Measurements from ENCODE around the gene GRB10. TPM values are rescaled to one million over a fixed set of nuclear protein-coding genes. Genes with fewer than 3 reads are reported as not detected.

GRB10 gene
- total RNA-seq, 2 experiments from 2014 or later: 6.3 to 6.6 TPM

DNA sequence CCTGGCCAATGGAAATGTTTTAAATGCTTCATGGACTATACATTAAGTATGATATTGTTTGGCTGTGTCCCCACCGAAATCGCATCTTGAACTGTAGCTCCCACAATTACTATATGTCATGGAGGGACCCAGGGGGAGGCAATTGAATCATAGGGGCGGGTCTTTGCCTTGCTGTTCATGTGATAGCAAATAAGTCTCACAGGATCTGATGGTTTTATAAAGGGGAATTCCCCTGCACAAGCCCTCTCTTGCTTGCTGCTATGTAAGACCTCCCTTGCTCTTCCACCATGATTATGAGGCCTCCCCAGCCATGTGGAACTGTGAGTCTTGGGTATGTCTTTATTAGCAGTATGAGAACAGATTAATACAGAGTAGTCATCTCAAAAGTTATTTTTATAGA is 32.4 kb upstream of the GRB10 start:
- no peaks in the 10 kb centered on the region for H3K4me1 Mint-ChIP-seq (ENCODE audit: low read depth)
- peaks cover 8% of the 10 kb centered on the region for H3K27me3 Mint-ChIP-seq (ENCODE audit: low read depth)
- ChIA-PET CTCF (no interaction called here), POLR2A (no interaction called here)
- H3K36me3 Mint-ChIP-seq (ENCODE audit: low read depth): no peaks in the 10 kb centered on the region
- DNase-seq (no peak), ATAC-seq (no peak)
- no peak overlapping the region for H3K27ac Mint-ChIP-seq
- no peak overlapping the region for H3K4me3 Mint-ChIP-seq
- H3K9me3 Mint-ChIP-seq (ENCODE audit: insufficient read depth): no peaks in the 10 kb centered on the region

DNA sequence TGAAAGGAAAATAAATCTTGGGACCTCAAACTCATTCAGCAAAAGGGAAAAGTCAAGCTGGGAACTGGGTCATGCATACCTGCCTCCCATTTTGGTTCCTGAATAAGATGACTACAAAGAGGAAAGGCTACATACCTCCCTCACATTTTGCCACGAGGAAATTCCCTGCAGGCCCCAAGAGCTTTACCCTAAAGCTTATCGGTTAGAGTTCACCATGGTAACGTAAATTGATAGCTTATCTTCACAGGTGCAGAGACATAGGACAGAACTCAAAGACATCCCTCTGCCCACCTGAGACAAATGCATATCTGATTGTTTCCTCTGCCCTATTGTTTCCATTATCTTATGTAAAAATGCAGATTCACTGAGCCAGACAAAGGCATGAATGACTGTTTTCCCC is 31.5 kb upstream of the GRB10 start:
- Mint-ChIP-seq H3K4me3 (no peak overlapping the region), H3K9me3 (ENCODE audit: insufficient read depth) (no peaks in the 10 kb centered on the region), H3K36me3 (ENCODE audit: low read depth) (no peaks in the 10 kb centered on the region), H3K27ac (no peak overlapping the region), H3K27me3 (ENCODE audit: low read depth) (peaks cover 5% of the 10 kb centered on the region), H3K4me1 (ENCODE audit: low read depth) (no peaks in the 10 kb centered on the region)
- no peak for ATAC-seq
- DNase-seq: no peak
- CTCF ChIA-PET: no interaction called here
- POLR2A ChIA-PET: no interaction called here

DNA sequence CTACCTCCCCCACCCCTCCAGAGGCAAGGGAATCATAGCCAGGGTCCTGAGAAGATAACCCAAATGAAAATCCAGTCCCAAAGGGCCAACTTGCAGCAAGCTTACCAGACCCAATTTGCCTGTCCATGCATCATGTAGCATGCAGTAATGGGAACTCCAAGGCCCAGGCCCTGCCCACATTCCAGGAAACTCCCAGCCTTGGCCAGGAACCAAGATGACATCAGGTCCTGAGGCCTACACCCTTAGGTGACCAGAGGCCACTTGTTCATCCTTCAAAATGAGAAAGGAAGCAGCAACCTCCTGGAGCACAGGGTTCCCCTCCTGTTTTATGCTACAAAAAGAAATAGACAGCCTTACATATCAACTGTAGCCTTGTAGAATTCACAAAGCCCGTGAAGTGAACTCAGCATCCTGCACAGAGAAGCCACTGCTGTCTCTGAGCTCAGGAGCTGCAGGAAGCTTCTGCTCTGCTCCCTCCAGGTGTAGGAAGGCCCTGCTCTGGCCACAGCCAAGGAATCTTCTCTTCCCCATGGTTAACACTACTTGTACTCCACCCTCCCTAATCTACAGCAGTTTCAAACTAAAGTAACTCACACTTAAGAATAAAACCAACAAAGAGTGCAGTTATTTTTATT is 30.3 kb upstream of the GRB10 start:
- CTCF ChIA-PET: no interaction called here

DNA sequence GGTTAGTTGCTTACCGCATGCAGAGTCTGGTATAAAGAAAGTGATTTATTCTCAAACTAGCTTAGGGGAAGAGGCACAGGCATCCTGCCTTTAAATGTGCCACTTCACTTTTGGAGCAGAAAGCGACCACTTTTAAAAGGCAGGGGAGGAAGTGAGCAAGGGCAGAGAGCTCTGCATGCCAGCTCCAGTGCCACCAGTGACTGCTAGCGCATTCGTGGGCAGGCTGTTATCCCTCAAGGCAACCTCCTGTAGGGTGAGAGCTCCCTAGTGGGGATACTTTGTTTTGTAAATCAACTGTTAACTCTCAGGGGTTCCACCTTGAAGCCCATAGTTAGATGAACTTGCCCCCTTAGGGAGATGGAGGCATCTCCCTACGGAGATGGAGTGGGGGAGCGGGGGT is 29.4 kb upstream of the GRB10 start:
- Mint-ChIP-seq H3K4me1 (ENCODE audit: low read depth) (no peaks in the 10 kb centered on the region), H3K36me3 (ENCODE audit: low read depth) (no peaks in the 10 kb centered on the region), H3K27ac (no peak overlapping the region), H3K27me3 (ENCODE audit: low read depth) (peaks cover 5% of the 10 kb centered on the region), H3K9me3 (ENCODE audit: insufficient read depth) (no peaks in the 10 kb centered on the region), H3K4me3 (no peak overlapping the region)
- ChIA-PET CTCF (no interaction called here), POLR2A (interaction anchor here (0.7 kb wide), 1 partner anchor 11 kb away, joined by 3 read pairs; no protein-coding TSS in a partner anchor)
- ATAC-seq (no peak), DNase-seq (no peak)

More for the DNA sequence above, 30.3 kb upstream of the GRB10 start:
- Mint-ChIP-seq H3K36me3 (ENCODE audit: low read depth) (no peaks in the 10 kb centered on the region), H3K27me3 (ENCODE audit: low read depth) (peaks cover 5% of the 10 kb centered on the region), H3K9me3 (ENCODE audit: insufficient read depth) (no peaks in the 10 kb centered on the region), H3K27ac (no peak overlapping the region), H3K4me1 (ENCODE audit: low read depth) (no peaks in the 10 kb centered on the region), H3K4me3 (no peak overlapping the region)
- DNase-seq (no peak), ATAC-seq (no peak)
- POLR2A ChIA-PET: no interaction called here

DNA sequence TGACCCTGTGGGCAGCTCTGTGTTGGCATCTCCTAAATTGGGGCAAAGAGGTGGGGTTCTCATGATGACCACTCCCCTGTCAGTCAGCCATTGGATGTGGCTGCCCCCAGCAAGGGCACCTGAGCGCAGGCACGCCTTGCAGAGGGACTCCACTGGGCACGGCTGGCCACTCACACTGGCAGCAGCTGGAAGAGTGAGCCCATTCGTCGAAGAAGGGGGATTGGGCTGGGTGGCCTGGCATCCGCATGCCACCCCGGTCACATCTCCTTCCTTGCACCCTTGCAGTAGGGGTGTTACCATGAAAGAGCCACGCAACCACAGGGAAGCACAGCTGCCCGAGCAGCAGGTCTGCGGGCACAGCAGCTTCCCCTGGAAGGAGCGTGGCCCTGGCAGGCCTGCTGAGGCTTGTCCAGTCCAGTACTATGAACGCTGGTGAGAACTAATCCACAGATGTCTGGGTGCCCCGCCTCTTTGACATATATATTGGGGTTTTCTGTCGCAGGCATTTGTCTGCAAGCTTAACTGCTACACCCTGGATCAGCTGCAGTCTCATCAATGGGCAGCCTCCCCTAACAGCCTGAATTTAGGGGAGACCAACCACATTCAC is 25.7 kb upstream of the GRB10 start:
- Mint-ChIP-seq H3K27ac (no peak overlapping the region), H3K9me3 (ENCODE audit: insufficient read depth) (no peaks in the 10 kb centered on the region), H3K36me3 (ENCODE audit: low read depth) (no peaks in the 10 kb centered on the region), H3K4me1 (ENCODE audit: low read depth) (peaks cover 12% of the 10 kb centered on the region), H3K27me3 (ENCODE audit: low read depth) (peaks cover 3% of the 10 kb centered on the region), H3K4me3 (no peak overlapping the region)
- DNase-seq (no peak), ATAC-seq (no peak)
- POLR2A ChIA-PET: no interaction called here
- CTCF ChIA-PET: no interaction called here

DNA sequence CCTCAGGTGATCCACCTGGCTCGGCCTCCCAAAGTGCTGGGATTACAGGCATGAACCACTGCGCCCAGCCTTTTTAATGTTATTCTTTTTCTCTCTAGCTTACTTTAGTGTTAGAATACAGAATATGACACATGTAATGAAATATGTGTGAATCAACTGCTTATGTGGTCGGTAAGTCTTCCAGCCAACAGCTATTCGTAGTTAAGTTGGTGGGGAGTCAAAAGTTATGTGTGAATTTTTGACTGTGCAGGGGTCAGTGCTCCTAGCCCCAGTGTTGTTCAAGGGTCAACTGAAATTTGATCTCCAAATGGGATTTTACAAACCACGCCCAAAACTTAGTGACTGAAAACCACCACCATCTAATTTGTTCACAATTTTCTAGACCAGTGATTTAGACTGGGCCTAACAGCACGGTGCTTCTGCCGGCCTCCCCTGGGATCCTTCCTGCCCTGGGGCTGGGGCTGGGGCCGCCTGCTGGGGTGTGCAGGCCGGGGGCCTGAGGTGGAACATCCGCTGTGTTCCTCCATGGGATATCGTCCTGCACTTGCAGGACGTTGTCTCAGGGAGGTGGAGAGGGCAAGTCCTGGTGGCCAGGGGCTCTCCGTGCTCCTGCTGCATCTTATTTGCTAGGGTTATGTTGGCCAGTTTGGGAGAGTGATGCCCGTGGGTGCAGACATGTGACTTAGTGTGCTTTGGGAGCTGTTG is 24.5 kb upstream of the GRB10 start:
- Mint-ChIP-seq H3K27ac (no peak overlapping the region), H3K4me1 (ENCODE audit: low read depth) (peaks cover 12% of the 10 kb centered on the region), H3K9me3 (ENCODE audit: insufficient read depth) (no peaks in the 10 kb centered on the region), H3K4me3 (no peak overlapping the region), H3K27me3 (ENCODE audit: low read depth) (peaks cover 3% of the 10 kb centered on the region), H3K36me3 (ENCODE audit: low read depth) (no peaks in the 10 kb centered on the region)
- ChIA-PET CTCF (no interaction called here), POLR2A (no interaction called here)
- ATAC-seq (no peak), DNase-seq (no peak)

DNA sequence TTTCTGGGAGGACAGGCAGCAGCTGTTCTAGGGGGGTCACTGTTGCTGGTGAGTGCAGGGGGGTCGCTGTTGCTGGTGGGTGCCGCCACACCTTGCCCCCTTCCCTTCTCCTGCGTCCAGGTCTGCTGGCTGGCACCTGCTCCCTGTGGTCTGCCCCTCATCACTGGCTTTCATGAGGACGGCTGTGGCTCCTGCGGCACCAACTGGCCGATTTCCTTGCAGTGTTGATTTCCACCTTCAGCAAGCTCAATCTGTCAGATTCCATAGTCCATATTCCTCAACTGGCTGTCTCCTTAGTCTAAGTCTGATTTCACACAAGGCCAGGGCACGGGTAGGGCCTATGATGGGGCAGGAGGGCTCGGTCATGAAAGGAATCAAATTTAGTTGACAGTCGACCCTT is 23.4 kb upstream of the GRB10 start:
- Mint-ChIP-seq H3K4me1 (ENCODE audit: low read depth) (peaks cover 12% of the 10 kb centered on the region), H3K27ac (no peak overlapping the region), H3K9me3 (ENCODE audit: insufficient read depth) (no peaks in the 10 kb centered on the region), H3K27me3 (ENCODE audit: low read depth) (peaks cover 3% of the 10 kb centered on the region), H3K4me3 (no peak overlapping the region), H3K36me3 (ENCODE audit: low read depth) (no peaks in the 10 kb centered on the region)
- DNase-seq (no peak), ATAC-seq (no peak)
- ChIA-PET CTCF (interaction anchor here (1.0 kb wide), 1 partner anchor 15 kb away, joined by 3 read pairs; no protein-coding TSS in a partner anchor), POLR2A (no interaction called here)

DNA sequence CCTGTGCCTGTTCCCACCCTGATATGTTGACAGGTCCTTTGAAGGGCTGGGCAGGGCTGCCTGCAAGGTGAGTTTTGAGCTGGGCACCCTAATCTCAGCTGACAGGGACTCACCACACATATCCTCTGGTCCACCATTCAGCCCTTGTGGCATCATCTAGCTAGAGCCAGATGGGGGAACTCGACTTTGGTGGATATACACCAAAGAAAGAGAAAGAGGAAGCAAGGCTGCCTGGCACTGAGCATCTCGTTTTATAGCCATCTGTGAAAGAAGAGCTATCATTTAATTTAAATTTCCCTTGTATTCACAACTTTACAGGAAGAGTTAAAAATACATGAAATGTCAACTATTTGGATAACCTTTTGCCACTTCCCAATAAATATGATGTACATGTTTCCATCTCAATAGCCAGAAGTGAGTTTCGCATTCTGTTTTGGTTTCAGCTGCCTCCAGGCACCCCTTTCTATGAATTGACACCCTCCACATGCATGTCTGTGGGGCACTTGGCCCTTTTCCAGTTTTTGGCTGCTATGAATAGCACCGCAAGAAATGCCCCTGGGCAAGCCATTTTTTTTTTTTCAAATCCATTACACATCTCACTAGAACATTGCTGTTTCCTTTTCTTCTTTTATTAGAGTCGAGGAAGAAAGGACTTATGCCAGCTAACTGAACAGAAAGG is 22.9 kb upstream of the GRB10 start:
- H3K9me3 Mint-ChIP-seq (ENCODE audit: insufficient read depth): no peaks in the 10 kb centered on the region
- no peak overlapping the region for H3K4me3 Mint-ChIP-seq
- H3K27me3 Mint-ChIP-seq (ENCODE audit: low read depth): peaks cover 5% of the 10 kb centered on the region
- DNase-seq (no peak), ATAC-seq (no peak)
- ChIA-PET CTCF (interaction anchor here (1.0 kb wide), 1 partner anchor 15 kb away, joined by 3 read pairs; no protein-coding TSS in a partner anchor), POLR2A (no interaction called here)
- peaks cover 12% of the 10 kb centered on the region for H3K4me1 Mint-ChIP-seq (ENCODE audit: low read depth)
- no peak overlapping the region for H3K27ac Mint-ChIP-seq
- H3K36me3 Mint-ChIP-seq (ENCODE audit: low read depth): no peaks in the 10 kb centered on the region

DNA sequence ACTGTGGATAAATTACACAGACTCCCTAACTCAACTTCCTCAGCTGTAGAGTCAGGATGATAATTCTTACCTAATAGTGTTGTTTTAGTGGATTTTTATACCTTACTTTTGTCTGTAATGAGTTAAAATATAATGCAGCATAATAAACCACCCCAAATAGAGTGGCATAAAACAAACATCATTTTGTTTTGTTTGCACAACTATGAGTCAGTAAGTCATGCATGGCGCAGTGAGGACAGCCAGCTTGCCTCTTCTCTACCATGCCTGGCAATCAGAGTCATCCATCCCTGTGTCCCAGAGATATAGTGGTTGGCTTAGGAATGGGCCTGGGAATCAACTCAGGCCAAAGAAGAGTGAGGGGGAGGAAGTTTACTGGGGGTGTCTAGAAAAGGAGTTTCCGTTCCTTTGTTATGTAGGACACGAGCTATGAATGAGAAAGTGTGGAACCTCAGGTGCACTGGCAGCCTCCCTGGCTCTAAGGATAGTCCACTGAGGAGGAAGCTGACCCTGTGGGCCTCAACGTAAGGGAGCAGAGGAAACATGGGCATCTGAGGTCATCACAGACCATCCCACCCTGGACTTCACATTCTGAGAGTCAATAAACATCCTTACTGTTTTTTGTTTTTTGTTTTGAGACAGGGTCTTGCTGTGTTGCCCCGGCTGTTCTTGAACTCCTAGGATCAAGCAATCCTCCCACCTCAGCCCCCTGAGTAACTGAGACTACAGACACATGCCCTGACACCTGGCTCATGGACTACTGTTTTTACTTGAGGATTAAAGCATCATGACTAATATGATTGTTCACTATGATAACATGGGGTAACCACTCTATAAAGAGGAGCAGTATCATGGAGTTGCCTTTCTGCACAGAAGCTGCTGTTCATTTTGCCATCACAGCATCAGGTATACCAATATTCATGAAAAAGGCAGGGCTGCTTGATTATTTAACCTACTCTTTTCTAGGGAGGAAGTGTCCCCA is 21.0 kb upstream of the GRB10 start:
- DNase-seq (no peak), ATAC-seq (no peak)
- CTCF ChIA-PET: no interaction called here
- no peaks in the 10 kb centered on the region for H3K9me3 Mint-ChIP-seq (ENCODE audit: insufficient read depth)
- H3K27ac Mint-ChIP-seq: no peak overlapping the region
- H3K36me3 Mint-ChIP-seq (ENCODE audit: low read depth): no peaks in the 10 kb centered on the region
- H3K4me1 Mint-ChIP-seq (ENCODE audit: low read depth): peaks cover 12% of the 10 kb centered on the region
- POLR2A ChIA-PET: interaction anchor here (0.6 kb wide), 1 partner anchor 32 kb away, joined by 3 read pairs; no protein-coding TSS in a partner anchor
- no peak overlapping the region for H3K4me3 Mint-ChIP-seq
- H3K27me3 Mint-ChIP-seq (ENCODE audit: low read depth): peaks cover 13% of the 10 kb centered on the region

DNA sequence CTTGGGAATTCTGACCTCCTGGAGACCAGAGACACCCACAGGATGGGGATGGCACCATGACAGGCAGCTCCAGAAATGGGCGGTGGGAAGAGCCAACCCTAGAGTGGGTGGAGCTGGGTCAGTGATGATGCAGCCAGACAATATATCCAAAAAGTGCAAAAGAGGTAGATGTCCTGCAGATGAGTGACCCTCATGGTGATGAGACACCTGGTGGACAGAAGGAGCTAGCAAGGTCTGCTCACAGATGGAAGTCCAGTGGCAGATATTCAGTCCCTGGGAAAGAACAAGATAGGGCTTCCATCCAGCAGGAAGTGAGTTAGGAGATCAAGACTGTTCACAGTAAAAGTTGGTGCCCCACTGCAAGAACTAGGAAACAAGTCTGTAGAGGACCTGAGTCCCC is 19.2 kb upstream of the GRB10 start:
- POLR2A ChIA-PET: no interaction called here
- CTCF ChIA-PET: no interaction called here
- Mint-ChIP-seq H3K4me1 (ENCODE audit: low read depth) (peaks cover 12% of the 10 kb centered on the region), H3K4me3 (no peak overlapping the region), H3K27ac (no peak overlapping the region), H3K27me3 (ENCODE audit: low read depth) (peaks cover 20% of the 10 kb centered on the region), H3K36me3 (ENCODE audit: low read depth) (no peaks in the 10 kb centered on the region), H3K9me3 (ENCODE audit: insufficient read depth) (no peaks in the 10 kb centered on the region)
- ATAC-seq (no peak), DNase-seq (no peak)

DNA sequence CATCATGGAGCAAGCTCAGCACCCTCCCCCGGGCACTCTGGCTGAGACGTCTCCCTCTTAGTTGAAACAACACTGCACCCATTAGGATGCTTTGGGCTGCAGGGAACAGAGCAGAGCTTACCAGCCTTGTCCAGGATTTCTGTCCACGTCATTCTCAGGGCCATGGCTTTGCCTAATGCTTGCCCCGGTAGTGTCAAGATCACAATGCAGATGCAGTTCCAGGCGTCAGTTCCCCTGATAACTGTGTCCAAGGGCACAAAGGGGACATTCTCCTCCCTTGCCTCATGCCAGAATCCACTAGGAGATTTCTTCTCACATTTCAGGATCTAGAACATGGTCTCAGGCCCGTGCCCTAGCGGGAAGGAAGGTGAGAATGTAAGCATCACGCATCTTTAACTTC is 17.2 kb upstream of the GRB10 start:
- DNase-seq: no peak
- no peak for ATAC-seq
- Mint-ChIP-seq H3K9me3 (ENCODE audit: insufficient read depth) (no peaks in the 10 kb centered on the region), H3K36me3 (ENCODE audit: low read depth) (no peaks in the 10 kb centered on the region), H3K27ac (no peak overlapping the region), H3K27me3 (ENCODE audit: low read depth) (peaks cover 29% of the 10 kb centered on the region), H3K4me3 (no peak overlapping the region), H3K4me1 (ENCODE audit: low read depth) (peaks cover 6% of the 10 kb centered on the region)
- ChIA-PET CTCF (interaction anchor here (1.4 kb wide), 1 partner anchor 363 kb away, joined by 3 read pairs; no protein-coding TSS in a partner anchor), POLR2A (no interaction called here)
